HepG2 (cell line): ENCODE measurements around the gene IFT172.
A peak's percentile ranks its signal among the peaks of the same experiment; 100 is the strongest.

Experiments used
- ETV5 ChIP-seq: IDR thresholded peaks from 2 replicates; pipeline ENCODE4 v1.6.1; 2018; ENCODE audit warnings: missing biosample characterization, missing genetic modification reagents, inconsistent platforms, borderline replicate concordance
- EZH2 ChIP-seq: conservative IDR thresholded peaks from 2 replicates; pipeline ENCODE4 v1.6.1; 2012; ENCODE audit warnings: mild to moderate bottlenecking, low read depth, low read length, moderate library complexity
- NCOA1 ChIP-seq: sonication (generic); formaldehyde crosslinking; IDR thresholded peaks from 2 replicates; pipeline ENCODE4 v1.9.0; 2021; ENCODE audit warnings: missing genetic modification reagents
- NFYB ChIP-seq: sonication (generic); formaldehyde crosslinking; IDR thresholded peaks from 2 replicates; pipeline ENCODE4 v1.4.0; 2020; ENCODE audit warnings: missing genetic modification reagents
- ZKSCAN1 ChIP-seq: fragments of 150-350 bp; IDR thresholded peaks from 2 replicates; pipeline ENCODE4 v1.6.1; 2014; ENCODE audit warnings: low read length
- TF ChIP-seq, protein P1 (sequence below): sonication (generic); formaldehyde crosslinking; IDR thresholded peaks from 2 replicates; pipeline ENCODE4 v1.4.0; 2020; ENCODE audit warnings: missing genetic modification reagents, borderline replicate concordance
- TF ChIP-seq, protein P2 (sequence below): sonication (generic); formaldehyde crosslinking; IDR thresholded peaks from 2 replicates; pipeline ENCODE4 v1.5.0; 2020; ENCODE audit warnings: mild to moderate bottlenecking, missing genetic modification reagents, moderate library complexity
- TF ChIP-seq, protein P3 (sequence below): sonication (generic); formaldehyde crosslinking; IDR thresholded peaks from 2 replicates; pipeline ENCODE4 v1.4.0; 2020; ENCODE audit warnings: missing genetic modification reagents, borderline replicate concordance
- TF ChIP-seq, protein P4 (sequence below): sonication (generic); formaldehyde crosslinking; IDR thresholded peaks from 2 replicates; pipeline ENCODE4 v1.4.0; 2020; ENCODE audit warnings: missing genetic modification reagents
- TF ChIP-seq, protein P5 (sequence below): sonication (generic); formaldehyde crosslinking; IDR thresholded peaks from 2 replicates; pipeline ENCODE4 v1.4.0; 2020; ENCODE audit warnings: missing genetic modification reagents, borderline replicate concordance
- TF ChIP-seq, protein P6 (sequence below): IDR thresholded peaks from 2 replicates; pipeline ENCODE4 v1.6.1; 2016

DNA sequence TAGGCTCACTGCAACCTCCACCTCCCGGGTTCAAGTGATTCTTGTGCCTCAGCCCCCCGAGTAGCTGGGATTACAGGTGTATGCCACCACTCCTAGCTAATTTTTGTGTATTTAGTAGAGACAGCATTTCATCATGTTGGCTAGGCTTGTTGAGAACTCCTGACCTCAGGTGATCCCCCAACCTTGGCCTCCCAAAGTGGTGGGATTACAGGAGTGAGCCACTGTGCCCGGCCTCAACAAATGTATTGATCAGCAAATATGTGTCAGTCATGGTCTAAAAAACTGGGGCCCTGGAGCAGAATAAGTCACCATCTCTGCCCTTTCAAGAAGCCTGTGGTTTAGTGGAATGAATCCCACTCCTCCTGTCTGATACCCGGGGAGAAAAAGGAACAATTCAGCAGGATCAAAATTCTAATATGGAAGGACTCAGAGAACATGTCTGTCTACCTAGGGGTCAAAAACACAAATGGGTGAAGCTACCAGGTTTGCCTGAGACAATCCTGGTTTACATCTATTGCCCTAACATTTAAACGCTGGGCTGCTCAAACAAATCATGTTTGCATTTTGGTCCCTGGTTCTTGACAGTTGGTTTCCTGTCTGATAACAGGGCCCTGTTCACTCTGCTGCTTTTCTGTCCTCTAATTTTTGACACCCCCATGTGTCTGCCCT, 28.7 kb upstream of the IFT172 start:
- TF ChIP-seq ETV5 (CRISPR knock-in tag), result peak; percentile 80
- TF ChIP-seq EZH2, result no peak
- no peak for TF ChIP-seq NFYB (CRISPR knock-in tag)
- TF ChIP-seq, protein P1, sequence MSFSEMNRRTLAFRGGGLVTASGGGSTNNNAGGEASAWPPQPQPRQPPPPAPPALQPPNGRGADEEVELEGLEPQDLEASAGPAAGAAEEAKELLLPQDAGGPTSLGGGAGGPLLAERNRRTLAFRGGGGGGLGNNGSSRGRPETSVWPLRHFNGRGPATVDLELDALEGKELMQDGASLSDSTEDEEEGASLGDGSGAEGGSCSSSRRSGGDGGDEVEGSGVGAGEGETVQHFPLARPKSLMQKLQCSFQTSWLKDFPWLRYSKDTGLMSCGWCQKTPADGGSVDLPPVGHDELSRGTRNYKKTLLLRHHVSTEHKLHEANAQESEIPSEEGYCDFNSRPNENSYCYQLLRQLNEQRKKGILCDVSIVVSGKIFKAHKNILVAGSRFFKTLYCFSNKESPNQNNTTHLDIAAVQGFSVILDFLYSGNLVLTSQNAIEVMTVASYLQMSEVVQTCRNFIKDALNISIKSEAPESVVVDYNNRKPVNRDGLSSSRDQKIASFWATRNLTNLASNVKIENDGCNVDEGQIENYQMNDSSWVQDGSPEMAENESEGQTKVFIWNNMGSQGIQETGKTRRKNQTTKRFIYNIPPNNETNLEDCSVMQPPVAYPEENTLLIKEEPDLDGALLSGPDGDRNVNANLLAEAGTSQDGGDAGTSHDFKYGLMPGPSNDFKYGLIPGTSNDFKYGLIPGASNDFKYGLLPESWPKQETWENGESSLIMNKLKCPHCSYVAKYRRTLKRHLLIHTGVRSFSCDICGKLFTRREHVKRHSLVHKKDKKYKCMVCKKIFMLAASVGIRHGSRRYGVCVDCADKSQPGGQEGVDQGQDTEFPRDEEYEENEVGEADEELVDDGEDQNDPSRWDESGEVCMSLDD (CRISPR knock-in tag), result no peak
- TF ChIP-seq, protein P2, sequence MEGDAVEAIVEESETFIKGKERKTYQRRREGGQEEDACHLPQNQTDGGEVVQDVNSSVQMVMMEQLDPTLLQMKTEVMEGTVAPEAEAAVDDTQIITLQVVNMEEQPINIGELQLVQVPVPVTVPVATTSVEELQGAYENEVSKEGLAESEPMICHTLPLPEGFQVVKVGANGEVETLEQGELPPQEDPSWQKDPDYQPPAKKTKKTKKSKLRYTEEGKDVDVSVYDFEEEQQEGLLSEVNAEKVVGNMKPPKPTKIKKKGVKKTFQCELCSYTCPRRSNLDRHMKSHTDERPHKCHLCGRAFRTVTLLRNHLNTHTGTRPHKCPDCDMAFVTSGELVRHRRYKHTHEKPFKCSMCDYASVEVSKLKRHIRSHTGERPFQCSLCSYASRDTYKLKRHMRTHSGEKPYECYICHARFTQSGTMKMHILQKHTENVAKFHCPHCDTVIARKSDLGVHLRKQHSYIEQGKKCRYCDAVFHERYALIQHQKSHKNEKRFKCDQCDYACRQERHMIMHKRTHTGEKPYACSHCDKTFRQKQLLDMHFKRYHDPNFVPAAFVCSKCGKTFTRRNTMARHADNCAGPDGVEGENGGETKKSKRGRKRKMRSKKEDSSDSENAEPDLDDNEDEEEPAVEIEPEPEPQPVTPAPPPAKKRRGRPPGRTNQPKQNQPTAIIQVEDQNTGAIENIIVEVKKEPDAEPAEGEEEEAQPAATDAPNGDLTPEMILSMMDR (CRISPR knock-in tag), result no peak
- TF ChIP-seq, protein P3, sequence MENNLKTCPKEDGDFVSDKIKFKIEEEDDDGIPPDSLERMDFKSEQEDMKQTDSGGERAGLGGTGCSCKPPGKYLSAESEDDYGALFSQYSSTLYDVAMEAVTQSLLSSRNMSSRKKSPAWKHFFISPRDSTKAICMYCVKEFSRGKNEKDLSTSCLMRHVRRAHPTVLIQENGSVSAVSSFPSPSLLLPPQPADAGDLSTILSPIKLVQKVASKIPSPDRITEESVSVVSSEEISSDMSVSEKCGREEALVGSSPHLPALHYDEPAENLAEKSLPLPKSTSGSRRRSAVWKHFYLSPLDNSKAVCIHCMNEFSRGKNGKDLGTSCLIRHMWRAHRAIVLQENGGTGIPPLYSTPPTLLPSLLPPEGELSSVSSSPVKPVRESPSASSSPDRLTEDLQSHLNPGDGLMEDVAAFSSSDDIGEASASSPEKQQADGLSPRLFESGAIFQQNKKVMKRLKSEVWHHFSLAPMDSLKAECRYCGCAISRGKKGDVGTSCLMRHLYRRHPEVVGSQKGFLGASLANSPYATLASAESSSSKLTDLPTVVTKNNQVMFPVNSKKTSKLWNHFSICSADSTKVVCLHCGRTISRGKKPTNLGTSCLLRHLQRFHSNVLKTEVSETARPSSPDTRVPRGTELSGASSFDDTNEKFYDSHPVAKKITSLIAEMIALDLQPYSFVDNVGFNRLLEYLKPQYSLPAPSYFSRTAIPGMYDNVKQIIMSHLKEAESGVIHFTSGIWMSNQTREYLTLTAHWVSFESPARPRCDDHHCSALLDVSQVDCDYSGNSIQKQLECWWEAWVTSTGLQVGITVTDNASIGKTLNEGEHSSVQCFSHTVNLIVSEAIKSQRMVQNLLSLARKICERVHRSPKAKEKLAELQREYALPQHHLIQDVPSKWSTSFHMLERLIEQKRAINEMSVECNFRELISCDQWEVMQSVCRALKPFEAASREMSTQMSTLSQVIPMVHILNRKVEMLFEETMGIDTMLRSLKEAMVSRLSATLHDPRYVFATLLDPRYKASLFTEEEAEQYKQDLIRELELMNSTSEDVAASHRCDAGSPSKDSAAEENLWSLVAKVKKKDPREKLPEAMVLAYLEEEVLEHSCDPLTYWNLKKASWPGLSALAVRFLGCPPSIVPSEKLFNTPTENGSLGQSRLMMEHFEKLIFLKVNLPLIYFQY, result no peak
- TF ChIP-seq, protein P4, sequence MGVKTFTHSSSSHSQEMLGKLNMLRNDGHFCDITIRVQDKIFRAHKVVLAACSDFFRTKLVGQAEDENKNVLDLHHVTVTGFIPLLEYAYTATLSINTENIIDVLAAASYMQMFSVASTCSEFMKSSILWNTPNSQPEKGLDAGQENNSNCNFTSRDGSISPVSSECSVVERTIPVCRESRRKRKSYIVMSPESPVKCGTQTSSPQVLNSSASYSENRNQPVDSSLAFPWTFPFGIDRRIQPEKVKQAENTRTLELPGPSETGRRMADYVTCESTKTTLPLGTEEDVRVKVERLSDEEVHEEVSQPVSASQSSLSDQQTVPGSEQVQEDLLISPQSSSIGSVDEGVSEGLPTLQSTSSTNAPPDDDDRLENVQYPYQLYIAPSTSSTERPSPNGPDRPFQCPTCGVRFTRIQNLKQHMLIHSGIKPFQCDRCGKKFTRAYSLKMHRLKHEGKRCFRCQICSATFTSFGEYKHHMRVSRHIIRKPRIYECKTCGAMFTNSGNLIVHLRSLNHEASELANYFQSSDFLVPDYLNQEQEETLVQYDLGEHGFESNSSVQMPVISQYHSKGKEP (CRISPR knock-in tag), result no peak
- peak; percentile 5 for TF ChIP-seq NCOA1 (CRISPR knock-in tag)
- TF ChIP-seq, protein P5, sequence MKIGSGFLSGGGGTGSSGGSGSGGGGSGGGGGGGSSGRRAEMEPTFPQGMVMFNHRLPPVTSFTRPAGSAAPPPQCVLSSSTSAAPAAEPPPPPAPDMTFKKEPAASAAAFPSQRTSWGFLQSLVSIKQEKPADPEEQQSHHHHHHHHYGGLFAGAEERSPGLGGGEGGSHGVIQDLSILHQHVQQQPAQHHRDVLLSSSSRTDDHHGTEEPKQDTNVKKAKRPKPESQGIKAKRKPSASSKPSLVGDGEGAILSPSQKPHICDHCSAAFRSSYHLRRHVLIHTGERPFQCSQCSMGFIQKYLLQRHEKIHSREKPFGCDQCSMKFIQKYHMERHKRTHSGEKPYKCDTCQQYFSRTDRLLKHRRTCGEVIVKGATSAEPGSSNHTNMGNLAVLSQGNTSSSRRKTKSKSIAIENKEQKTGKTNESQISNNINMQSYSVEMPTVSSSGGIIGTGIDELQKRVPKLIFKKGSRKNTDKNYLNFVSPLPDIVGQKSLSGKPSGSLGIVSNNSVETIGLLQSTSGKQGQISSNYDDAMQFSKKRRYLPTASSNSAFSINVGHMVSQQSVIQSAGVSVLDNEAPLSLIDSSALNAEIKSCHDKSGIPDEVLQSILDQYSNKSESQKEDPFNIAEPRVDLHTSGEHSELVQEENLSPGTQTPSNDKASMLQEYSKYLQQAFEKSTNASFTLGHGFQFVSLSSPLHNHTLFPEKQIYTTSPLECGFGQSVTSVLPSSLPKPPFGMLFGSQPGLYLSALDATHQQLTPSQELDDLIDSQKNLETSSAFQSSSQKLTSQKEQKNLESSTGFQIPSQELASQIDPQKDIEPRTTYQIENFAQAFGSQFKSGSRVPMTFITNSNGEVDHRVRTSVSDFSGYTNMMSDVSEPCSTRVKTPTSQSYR (CRISPR knock-in tag), result no peak
- TF ChIP-seq, protein P6, sequence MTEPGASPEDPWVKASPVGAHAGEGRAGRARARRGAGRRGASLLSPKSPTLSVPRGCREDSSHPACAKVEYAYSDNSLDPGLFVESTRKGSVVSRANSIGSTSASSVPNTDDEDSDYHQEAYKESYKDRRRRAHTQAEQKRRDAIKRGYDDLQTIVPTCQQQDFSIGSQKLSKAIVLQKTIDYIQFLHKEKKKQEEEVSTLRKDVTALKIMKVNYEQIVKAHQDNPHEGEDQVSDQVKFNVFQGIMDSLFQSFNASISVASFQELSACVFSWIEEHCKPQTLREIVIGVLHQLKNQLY (CRISPR knock-in tag), result no peak
- no peak for TF ChIP-seq ZKSCAN1
